Mesenteric fat pad (tissue), 1 donor: Measurements from ENCODE around the gene NNMT. TPM values are rescaled to one million over a fixed set of nuclear protein-coding genes. Genes with fewer than 3 reads are reported as not detected.

Experiments
- DNase-seq: peaks from one replicate; pipeline ENCODE4 v3.0.0-alpha.2; 2020; ENCODE audit warnings: low spot score
- long read RNA-seq: library from polyadenylated mRNA; unstranded; transcript quantifications from one replicate; pipeline ENCODE4 v2.0.0, GENCODE V29; 2020
- total RNA-seq: library from RNA; stranded (reverse); fragmentation: NEBNext Ultra II Directional; extraction: Animal tissue kit (Norgen Biotek cat#: 25700); gene quantifications from one replicate; pipeline ENCODE4 v1.2.1, GENCODE V29; 2021
- donor health status: DM: yes; HTN: yes; CAD: no.

The NNMT gene
- total RNA-seq, result 1,405 TPM
- long read RNA-seq, transcript NNMT-203 (5 exons, 1,867 nt), result minor isoform, 5 of 970 reads
- long read RNA-seq, transcript NNMT-208 (2 exons, 665 nt), result minor isoform, 30 of 970 reads
- long read RNA-seq, transcript NNMT-201 (3 exons, 1,610 nt), result major isoform, 876 of 970 reads
- long read RNA-seq, partial matches to known transcripts, result 10 of 970 reads
- long read RNA-seq, other reads (novel, unspliced or antisense), result 48 of 970 reads

DNA sequence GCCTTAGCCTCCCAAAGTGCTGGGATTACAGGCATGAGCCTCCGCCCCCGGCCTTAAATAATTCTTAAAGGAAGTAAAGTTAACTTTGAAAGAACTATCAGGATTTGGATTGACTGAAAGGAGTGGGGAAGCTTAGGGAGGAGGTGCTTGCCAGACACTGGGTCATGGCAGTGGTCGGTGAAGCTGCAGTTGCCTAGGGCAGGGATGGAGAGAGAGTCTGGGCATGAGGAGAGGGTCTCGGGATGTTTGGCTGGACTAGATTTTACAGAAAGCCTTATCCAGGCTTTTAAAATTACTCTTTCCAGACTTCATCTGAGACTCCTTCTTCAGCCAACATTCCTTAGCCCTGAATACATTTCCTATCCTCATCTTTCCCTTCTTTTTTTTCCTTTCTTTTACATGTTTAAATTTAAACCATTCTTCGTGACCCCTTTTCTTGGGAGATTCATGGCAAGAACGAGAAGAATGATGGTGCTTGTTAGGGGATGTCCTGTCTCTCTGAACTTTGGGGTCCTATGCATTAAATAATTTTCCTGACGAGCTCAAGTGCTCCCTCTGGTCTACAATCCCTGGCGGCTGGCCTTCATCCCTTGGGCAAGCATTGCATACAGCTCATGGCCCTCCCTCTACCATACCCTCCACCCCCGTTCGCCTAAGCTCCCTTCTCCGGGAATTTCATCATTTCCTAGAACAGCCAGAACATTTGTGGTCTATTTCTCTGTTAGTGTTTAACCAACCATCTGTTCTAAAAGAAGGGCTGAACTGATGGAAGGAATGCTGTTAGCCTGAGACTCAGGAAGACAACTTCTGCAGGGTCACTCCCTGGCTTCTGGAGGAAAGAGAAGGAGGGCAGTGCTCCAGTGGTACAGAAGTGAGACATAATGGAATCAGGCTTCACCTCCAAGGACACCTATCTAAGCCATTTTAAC is at the start of gene NNMT:
Gene NNMT, plus strand, starts transcription at position 724 of the 929 bp plus-strand sequence. Its CDS starts 158 bp downstream, at position 882.
- no peak for DNase-seq

DNA sequence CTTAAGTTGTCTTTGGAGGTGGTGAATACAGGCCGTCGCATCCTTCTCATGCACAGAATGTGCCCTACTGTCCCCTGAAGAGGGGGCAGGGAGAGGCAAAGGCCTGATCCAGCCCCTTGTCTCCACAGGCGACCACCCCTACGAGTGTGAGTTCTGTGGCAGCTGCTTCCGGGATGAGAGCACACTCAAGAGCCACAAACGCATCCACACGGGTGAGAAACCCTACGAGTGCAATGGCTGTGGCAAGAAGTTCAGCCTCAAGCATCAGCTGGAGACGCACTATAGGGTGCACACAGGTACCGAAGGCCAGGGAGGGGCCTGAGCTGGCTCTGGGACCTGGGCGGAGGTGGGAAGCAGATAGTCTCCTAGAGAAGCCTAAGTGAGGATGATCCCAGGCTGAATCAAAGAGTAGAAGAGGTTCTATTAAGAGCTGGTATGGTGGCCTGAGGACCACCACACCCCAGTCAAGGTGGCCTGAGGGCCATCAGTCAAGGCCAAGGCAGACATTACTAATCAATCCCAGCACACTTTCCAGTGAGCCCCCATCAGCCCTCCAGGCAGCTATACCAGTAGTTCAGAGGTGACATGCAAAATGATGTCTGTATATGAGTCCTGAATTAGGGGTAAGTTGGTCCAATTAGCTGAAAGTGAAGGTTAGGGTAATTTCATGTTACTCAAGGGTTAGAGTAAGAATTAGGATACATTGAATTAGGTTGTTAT is 49.0 kb upstream of the NNMT start:
- no peak for DNase-seq

DNA sequence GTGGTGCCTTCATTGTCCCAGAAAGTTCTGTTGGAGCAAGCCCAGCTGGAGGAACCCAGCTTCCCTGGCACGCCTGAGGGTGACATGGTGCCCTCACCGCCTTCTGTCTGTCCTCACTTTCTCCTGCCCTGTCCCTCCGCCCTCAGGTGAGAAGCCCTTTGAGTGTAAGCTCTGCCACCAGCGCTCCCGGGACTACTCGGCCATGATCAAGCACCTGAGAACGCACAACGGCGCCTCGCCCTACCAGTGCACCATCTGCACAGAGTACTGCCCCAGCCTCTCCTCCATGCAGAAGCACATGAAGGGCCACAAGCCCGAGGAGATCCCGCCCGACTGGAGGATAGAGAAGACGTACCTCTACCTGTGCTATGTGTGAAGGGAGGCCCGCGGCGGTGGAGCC is 46.0 kb upstream of the NNMT start:
- DNase-seq, result no peak

DNA sequence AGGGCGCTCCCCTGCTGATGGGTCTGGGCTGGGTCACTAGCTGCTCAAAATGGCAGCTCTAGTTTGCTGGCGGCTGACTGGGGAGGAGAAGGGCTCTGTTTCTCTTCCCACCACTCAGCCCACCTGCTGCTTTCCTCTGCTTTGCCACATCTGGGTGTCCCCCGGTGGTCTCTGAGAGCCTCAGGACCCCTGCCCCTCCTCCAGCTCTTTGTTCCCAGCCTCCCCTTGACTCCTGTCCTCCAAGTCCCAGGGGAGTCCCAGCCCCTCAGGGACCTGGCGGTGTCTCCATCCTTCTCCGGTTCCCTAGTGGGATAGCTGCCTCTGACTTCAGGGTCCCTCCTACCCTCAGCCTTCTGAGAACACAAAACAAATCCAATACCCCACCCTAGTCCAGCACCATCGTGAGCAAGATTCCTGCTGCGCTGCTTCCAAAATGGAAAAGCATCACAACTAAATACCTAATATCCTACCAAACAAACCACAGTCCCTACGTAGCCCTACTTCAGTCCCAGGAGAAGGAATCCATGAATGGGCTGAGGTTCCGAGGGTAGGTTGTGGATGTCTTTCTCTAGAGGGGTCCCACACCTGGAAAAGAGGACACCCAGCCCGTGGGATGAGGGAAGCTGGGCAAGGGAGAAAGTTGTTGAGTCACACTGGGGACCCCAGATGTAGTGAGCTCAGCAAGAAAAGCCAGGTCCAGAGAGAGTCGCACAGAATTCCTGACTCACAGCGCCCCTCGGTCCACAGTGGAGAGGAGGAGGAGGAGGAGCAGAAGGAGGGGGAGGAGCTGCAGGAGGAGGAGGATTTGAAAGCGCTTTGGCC is 45.0 kb upstream of the NNMT start:
- DNase-seq, result no peak

DNA sequence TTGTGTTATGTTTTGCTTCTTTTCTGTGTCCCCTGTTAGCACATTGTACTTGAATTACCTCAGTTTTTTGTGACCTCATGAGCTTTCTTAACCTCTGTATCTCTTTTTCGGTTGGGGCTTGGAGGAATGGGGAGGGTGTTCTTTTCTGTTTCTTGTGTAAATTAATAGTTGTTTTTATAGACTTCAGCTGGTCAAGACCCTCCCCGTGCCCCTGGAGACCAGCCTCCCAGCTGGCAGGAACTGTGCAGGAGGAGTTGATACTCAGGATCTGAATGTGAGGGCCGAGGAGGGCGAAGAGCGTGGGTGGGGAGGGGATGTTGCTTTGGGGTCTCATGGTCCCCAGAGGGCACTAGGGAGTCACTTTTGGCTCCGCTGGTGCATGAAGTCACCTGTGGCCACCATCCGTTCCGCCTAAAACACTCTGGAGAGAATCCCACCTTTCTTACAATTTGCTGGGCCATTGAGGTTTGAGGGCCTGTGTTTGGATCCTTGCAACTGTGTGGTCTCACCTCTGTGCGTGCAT is 44.3 kb upstream of the NNMT start:
- DNase-seq, result no peak

DNA sequence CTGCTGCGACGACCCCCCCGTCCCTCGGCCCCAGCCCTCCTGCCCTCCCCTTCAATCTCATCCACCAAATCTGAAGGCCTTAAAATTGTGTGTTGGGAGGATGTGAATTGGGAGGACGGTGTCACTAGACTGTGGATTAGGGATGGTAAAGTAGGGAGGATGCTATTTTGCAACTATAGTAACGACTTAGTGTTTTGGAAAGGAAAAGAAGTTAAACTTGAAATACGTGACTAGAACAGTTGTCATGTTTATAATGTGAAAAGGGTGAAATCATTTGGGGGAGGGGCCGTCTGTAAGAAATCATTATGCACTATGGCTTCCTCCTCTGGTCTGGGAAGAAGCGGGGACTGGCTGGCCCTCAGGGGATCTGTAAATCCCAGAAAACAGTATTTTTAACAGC is 43.4 kb upstream of the NNMT start:
- no peak for DNase-seq

DNA sequence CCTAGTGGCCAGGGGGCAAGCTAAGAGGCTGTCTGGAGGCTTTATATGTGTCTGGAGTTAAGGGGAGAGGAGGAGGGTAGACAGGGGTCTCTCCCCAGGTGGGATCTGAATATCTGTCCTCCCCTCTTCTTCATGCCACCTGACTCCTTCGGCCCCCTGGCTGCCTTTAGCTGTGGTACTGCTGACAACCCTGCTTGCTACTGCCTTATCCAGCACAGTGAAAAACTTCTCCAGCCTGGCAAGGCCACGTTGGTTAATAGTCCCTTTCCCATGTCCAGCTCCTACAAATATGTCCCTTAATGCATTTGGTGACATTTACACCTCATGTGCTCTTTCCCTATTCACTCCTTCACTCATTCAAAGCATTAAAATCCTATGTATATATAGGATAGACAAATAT is 42.4 kb upstream of the NNMT start:
- DNase-seq, result no peak

DNA sequence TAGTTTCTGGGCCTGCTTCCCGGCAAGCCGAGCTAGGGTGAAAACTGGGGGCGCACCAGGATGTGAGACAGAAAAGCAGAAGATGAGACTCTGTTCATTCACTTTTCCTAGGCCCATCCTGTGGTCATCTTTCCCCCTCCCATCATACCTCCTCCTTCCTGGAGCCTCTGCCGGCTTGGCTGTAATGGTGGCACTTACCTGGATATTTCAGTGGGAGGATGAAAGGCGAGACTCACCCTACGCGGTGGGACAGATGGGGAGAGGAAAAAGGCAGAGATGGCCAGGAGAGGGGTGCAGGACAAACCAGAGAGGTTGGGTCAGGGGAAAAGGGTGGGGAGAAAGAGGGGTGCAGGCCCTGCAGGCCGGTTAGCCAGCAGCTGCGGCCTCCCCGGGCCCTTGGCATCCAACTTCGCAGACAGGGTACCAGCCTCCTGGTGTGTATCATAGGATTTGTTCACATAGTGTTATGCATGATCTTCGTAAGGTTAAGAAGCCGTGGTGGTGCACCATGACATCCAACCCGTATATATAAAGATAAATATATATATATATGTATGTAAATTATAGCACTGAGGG is 41.5 kb upstream of the NNMT start:
- DNase-seq, result no peak

DNA sequence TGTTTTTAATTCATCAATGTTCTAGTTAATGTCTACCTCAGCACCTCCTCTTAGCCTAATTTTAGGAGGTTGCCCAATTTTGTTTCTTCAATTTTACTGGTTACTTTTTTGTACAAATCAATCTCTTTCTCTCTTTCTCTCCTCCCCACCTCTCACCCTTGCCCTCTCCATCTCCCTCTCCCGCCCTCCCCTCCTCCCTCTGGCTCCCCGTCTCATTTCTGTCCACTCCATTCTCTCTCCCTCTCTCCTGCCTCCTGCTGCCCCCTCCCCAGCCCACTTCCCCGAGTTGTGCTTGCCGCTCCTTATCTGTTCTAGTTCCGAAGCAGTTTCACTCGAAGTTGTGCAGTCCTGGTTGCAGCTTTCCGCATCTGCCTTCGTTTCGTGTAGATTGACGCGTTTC is 40.9 kb upstream of the NNMT start:
- DNase-seq, result no peak

DNA sequence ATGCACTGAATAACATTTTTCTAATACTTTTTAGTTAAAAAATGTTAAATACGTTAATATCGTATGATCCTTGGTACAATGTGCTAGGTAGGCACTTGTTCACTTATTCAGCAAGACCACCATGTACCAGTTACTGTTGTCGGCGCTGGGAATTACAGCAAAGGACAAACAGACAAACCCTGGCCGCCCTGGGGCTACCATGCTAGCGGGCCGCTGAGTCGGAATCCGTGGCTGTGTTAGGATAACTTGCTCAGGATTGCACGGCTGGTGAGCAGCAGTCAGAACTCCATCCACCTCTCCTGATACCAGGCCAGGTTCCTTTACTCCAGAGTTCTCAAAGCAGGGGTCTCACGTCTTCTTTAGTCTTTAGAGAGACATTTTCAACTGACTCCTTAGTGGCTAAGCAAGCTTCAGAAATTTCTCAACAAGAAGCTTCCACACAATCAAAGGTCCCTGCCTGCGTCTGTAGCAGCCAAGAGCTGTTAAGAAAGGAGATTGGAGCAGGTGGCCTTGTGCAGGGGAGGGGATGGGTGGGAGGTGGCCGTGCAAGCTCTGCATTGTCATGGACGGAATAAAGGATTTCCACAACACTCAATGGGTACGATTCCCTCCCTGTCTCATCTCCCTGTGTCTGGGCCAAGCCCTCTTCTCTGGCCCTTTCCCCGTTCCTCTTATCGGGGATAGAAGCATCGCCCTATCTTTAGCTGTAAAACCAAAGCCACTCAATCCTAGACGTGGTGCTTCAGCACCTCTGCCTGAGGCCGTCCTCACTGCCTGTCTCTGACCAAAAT is 39.8 kb upstream of the NNMT start:
- DNase-seq, result no peak

DNA sequence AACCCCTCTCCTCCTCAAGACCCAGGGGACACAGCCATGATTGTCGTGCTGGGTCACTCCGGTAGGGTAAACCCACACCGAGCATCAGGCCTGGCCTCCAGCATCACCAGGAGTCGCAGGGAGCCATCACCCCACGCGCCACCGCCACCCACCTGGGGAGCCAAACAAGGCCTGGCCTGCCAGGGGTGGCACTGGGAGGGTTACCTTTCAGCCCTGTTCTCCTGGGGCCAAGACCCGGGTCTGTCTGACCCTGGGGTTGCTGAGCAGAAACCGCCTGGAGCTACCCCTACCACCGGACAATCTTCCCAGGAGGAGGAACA is 39.3 kb upstream of the NNMT start:
- DNase-seq, result no peak

DNA sequence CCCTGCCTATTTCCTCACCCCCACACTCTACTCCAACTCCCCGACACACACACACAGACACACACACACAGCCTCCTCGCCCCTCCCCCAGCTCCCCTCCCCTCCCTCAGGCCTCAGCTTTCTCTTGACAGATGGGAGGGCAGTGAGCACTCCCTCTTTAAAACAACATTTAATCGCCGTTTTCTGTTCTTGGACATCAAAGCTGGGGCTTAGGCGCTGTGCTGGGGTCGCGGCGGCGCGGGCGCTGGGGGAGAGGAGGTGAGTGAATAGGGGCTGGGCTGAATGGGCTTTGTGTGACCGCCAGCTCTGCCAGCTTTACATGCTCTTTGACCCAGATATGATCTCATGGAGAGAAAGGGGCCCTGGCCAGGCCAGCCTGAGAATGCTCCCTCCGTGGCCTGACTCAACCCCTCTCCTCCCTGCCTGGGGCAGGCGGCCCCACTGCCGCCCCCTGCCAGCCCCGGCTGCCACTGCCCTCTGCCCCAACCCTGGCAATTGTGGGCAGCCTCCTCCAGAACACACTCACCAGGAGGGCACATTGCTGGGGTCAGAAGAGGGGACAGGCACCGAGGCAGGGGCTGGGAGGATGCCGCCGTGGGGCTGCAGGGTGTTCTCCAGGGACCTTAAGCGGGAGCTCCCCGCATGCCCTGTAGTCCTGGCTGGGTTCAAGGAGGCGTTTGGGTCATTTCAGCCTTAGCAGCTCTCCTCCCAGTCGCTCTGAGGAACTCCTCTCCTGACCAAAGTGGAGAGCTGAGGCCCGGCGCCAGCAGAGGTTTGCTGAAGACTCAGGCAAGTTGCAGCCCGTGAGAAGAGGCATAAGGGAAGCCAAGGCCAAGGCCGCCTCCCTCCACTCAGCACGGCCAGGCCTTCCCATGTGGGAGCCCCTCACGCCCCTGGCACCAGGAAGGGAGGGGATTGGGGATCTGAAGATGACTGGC is 38.3 kb upstream of the NNMT start:
- DNase-seq, result no peak

DNA sequence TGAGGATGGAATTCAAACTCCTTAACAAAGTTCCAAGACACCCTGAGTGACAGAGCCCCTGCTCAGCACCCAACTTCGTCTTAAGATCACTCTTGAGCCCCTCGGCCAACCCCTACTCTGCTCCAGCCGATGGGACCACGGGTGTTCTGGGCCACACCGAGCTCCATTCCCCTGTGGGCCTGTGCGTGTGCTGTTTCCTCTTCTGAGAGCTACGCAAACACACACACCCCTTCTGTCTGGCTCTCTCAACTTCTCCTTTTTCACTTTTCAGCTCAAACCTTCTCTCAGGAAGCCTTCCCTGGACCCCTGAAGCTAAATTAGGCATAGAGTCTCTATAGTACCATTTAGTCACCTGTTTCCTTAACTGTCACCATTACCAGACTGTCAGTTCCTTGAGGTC is 37.5 kb upstream of the NNMT start:
- DNase-seq, result no peak

DNA sequence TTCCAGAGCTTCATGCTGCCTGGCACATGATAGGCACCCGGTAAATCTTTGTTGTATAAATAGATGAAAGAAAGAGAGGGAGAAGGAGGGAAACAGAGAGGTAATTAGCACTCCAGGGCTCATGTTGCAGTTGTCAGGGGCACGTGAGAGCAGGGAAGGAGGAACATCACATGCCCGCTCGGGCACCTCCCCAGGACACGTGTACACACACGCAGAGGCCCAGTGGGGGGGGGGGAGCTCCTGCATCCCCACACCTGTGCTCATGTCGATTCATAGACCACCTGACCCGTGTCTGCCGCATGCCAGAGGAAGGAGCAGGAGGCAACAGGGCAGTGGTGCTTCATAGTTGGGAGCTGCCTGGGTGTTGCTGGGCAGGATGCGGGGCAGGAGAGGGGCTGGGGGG is 37.1 kb upstream of the NNMT start:
- DNase-seq, result no peak

DNA sequence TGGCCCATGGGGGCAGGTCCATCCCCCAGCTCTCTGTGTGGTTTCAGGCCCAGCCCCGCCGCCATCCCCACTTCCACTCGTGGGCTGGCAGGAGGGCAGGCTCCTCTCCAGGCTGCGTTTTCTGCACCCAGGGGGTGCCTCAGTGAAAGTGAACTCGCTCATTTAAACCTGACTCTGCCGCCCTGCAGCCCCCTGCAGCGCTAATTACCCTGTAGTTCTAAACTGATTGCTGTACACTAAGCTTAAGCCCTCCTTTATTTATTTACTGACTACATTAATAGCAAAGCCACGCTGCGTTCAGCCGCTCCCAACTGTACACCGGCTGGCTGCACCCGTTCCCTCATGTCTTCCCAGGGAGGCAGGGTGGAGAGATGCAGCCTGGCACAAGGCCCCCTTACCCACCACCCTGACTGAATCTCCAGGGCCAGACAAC is 36.6 kb upstream of the NNMT start:
- no peak for DNase-seq

DNA sequence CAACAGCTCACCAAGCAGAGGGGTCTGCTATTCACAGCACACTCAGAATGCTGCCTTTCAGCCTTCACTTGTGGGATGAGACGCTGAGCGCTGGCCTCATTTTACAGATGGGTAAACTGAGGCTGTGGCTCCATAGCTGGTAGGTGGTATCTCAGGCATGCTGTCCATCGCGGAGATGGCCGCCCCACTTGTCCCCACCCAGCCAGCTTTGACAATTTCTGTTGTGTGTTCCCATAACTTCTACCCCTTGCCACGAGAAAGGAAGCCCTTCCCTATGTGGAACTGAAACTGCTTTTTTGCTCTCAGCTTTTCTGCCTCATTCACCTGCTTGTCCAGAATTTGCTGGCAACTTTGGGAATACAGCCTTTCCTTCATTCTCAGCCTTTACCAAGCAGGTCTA is 36.1 kb upstream of the NNMT start:
- no peak for DNase-seq

DNA sequence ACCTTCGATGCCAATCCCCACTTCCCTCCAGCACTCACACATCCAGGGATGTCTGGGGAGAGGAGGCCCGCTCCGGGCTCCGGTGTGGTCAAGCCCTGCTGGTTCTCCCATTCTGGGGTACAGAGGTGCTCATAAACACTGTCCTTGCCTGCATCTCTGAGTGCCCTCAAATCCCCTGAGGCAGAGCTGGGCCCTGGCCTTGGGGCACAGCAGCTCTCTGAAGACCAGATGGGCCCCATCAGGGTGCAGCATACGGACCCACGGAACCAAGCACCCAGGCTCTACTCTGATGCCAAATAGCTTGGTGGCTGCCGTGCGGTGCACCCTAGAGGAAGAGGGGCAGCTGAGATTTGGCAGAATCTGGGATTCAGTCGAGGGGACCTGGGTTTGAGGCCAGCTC is 35.7 kb upstream of the NNMT start:
- no peak for DNase-seq

DNA sequence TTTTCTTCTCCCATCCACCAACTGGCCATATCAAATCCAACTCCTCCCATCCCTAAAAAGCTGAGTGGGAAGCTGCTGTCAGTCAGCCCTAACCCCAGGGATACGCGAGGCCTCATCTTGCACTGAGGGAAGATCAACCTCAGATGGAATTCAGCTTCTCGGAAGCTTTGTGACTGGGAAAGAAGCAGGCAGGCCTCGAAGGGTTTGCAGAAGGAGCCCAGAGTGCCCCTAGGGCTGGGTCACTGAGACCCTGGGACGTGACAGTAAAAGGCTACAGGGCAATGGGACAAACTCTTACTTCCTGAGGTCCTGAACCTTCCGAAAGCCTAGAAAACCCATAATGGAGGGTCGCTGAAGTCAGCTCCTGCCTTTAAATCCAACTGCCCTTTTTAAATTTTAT is 34.4 kb upstream of the NNMT start:
- DNase-seq, result no peak
